GM18870 (cell line): ENCODE data around the gene SLC38A11.
"Not testable (repeated sequence)": the region's sequence is repeated elsewhere in the genome, so short reads cannot be mapped to it uniquely, and the experiment has no call there.

Experiments used
- ATAC-seq: cut with Tn5 transposase; IDR thresholded peaks from one replicate; pipeline ENCODE4 v1.9.1; 2021; ENCODE audit warnings: moderate library complexity; ENCODE audit not compliant: unreplicated experiment

The SLC38A11 gene

GRCh38 chr2:164881524-164881923 is 73.8 kb downstream of the SLC38A11 start:
- no peak for ATAC-seq

- ATAC-seq, result no peak
Measured at GRCh38 chr2:164879901-164880535, 75.3 kb downstream of the SLC38A11 start.

- ATAC-seq, result no peak
Measured at GRCh38 chr2:164877927-164878326, 77.4 kb downstream of the SLC38A11 start.

- ATAC-seq, result no peak
Measured at GRCh38 chr2:164877169-164877568, 78.2 kb downstream of the SLC38A11 start.

- ATAC-seq, result no peak
Measured at GRCh38 chr2:164875334-164876205, 79.8 kb downstream of the SLC38A11 start.

GRCh38 chr2:164873210-164873908 is 82.0 kb downstream of the SLC38A11 start:
- ATAC-seq, result no peak

GRCh38 chr2:164871404-164871803 is 83.9 kb downstream of the SLC38A11 start:
- ATAC-seq, result no peak

GRCh38 chr2:164869420-164869772 is 85.9 kb downstream of the SLC38A11 start:
- ATAC-seq, result no peak

- no peak for ATAC-seq
Measured at GRCh38 chr2:164868563-164869419, 86.5 kb downstream of the SLC38A11 start.

- ATAC-seq, result no peak
Measured at GRCh38 chr2:164867779-164868397, 87.4 kb downstream of the SLC38A11 start.

- ATAC-seq, result not testable (repeated sequence)
Measured at GRCh38 chr2:164866381-164866780, 88.9 kb downstream of the SLC38A11 start.

- ATAC-seq, result no peak
Measured at GRCh38 chr2:164860694-164861042, 94.7 kb downstream of the SLC38A11 start.

- ATAC-seq, result not testable (repeated sequence)
Measured at GRCh38 chr2:164859906-164860693, 95.2 kb downstream of the SLC38A11 start.

- ATAC-seq, result no peak
Measured at GRCh38 chr2:164859251-164859818, 96.0 kb downstream of the SLC38A11 start.

GRCh38 chr2:164852086-164852485 is 103.2 kb downstream of the SLC38A11 start:
- no peak for ATAC-seq

GRCh38 chr2:164850235-164850634 is 105.1 kb downstream of the SLC38A11 start:
- no peak for ATAC-seq

- no peak for ATAC-seq
Measured at GRCh38 chr2:164849506-164849905, 105.8 kb downstream of the SLC38A11 start.

GRCh38 chr2:164847981-164848741 is 107.2 kb downstream of the SLC38A11 start:
- ATAC-seq, result no peak

- no peak for ATAC-seq
Measured at GRCh38 chr2:164847291-164847690, 108.0 kb downstream of the SLC38A11 start.
